Mucosa of descending colon (tissue), 3 donors: ENCODE data around the gene NME5. TPM values are rescaled to one million over a fixed set of nuclear protein-coding genes. Genes with fewer than 3 reads are reported as not detected.
A peak's percentile ranks its signal among the peaks of the same experiment; 100 is the strongest.
"Not testable (repeated sequence)": the region's sequence is repeated elsewhere in the genome, so short reads cannot be mapped to it uniquely, and the experiment has no call there.

Experiments used
- ATAC-seq: fragments of 200-7000 bp; cut with Tn5 transposase; one replicate; pipeline ENCODE4 v1.9.1; 2020; ENCODE audit warnings: mild to moderate bottlenecking, moderate library complexity
- DNase-seq, 3 donors: peaks; one replicate each; pipeline ENCODE4 v3.0.0-alpha.2; 2020
- H3K36me3 ChIP-seq: fragments of 200-600 bp; one replicate; pipeline ENCODE4 v1.8.0; 2021; ENCODE audit warnings: low read depth, mild to moderate bottlenecking
- H3K4me1 ChIP-seq: fragments of 200-600 bp; one replicate; pipeline ENCODE4 v1.8.0; 2021; ENCODE audit warnings: low read depth, mild to moderate bottlenecking
- H3K4me3 ChIP-seq: fragments of 200-600 bp; one replicate; pipeline ENCODE4 v1.8.0; 2021; ENCODE audit warnings: mild to moderate bottlenecking
- H3K9me3 ChIP-seq: fragments of 200-600 bp; one replicate; pipeline ENCODE4 v1.8.0; 2021; ENCODE audit warnings: mild to moderate bottlenecking
- intact Hi-C, 2 donors: fragments of 100-400 bp; cut with DNase I in 1 of 2; cut with micrococcal nuclease in 1 of 2; formaldehyde crosslinking; loops; one replicate each; pipeline versions ENCODE4 v1.11.0 to v1.11.1; 2022; cut with DNase I, micrococcal nuclease
- total RNA-seq, 3 donors: library from RNA; stranded (reverse); fragmentation: NEBNext Ultra II Directional in 2 of 3; extraction: Animal tissue kit (Norgen Biotek cat#: 25700) in 2 of 3; gene quantifications; one replicate each; pipeline versions ENCODE4 v1.2.1 to v1.2.4, GENCODE V29; 2021 to 2023
- TF ChIP-seq, protein P1 (sequence below): fragments of 200-600 bp; IDR thresholded peaks from one replicate; pipeline ENCODE4 v1.8.0; 2022; ENCODE audit warnings: antibody characterized with exemption, mild to moderate bottlenecking
- donor health status: DM: no; HTN: no; CAD: no; lungs with moderate emphysema.
- donor health status: DM: no; HTN: no; CAD: no.
- donor health status: DM: no; HTN: yes; CAD: no.

NME5 gene
- total RNA-seq, 3 donors from 2014 or later: 1.6 to 4.3 TPM; not detected in 1

DNA sequence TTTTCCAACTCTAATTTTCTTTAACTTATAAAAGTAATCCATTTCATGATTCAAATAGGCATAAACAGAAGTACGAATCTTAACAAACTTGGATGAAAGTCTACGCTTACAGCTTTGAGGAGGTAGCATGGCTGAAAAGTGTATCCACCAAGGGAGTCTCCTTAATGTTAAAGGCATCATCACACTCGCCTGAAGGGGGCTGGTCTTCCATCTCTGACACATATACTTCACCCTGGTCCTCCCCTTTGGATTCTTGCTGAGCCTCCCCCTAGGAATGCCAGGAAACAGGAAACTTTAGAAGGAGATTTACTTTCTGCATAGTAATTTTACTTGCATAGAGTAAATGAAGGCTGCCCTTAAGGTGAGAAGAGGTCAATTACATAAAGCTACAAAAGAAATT lies 10.3 kb upstream of the NME5 start:
- TF ChIP-seq, protein P1, sequence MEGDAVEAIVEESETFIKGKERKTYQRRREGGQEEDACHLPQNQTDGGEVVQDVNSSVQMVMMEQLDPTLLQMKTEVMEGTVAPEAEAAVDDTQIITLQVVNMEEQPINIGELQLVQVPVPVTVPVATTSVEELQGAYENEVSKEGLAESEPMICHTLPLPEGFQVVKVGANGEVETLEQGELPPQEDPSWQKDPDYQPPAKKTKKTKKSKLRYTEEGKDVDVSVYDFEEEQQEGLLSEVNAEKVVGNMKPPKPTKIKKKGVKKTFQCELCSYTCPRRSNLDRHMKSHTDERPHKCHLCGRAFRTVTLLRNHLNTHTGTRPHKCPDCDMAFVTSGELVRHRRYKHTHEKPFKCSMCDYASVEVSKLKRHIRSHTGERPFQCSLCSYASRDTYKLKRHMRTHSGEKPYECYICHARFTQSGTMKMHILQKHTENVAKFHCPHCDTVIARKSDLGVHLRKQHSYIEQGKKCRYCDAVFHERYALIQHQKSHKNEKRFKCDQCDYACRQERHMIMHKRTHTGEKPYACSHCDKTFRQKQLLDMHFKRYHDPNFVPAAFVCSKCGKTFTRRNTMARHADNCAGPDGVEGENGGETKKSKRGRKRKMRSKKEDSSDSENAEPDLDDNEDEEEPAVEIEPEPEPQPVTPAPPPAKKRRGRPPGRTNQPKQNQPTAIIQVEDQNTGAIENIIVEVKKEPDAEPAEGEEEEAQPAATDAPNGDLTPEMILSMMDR: no peak
- H3K4me3 ChIP-seq: no peak overlapping the region
- ATAC-seq (no peak), DNase-seq (no peak)
- intact Hi-C loops: no loop called here
- no peaks in the 10 kb centered on the region for H3K9me3 ChIP-seq
- H3K4me1 ChIP-seq: no peaks in the 10 kb centered on the region
- H3K36me3 ChIP-seq: no peaks in the 10 kb centered on the region

DNA sequence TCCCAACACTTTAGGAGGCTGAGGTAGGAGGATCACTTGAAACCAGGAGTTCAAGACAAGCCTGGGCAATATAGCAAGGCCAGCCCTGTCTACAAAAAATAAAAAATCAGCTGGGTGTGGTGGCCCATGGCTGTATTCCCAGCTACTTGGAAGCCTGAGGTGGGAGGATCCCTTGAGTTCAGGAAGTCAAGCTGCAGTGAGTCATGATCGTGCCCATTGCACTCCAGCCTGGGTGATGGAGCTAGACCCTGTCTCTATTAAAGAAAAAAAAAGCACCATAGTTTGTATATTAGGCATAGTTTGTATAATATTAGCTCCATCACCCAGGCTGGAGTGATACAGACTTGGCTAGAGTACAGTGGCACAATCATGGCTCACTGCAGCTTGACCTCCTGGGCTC lies 9.6 kb upstream of the NME5 start:
- intact Hi-C loops: no loop called here

DNA sequence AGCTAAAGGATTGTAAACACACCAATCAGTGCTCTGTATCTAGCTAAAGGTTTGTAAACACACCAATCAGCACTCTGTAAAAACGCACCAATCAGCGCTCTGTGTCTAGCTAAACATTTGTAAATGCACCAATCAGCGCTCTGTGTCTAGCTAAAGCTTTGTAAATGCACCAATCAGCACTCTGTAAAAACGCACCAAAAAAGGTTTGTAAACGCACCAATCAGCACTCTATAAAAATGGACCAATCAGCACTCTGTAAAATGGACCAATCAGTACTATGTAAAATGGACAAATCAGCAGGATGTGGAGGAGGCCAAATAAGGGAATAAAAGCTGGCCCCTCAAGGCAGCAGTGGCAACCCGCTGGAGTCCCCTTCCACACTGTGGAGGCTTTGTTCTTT lies 4.3 kb upstream of the NME5 start:
- H3K36me3 ChIP-seq, H3K4me3 ChIP-seq, H3K4me1 ChIP-seq, H3K9me3 ChIP-seq, intact Hi-C loops, ATAC-seq, DNase-seq: not testable (repeated sequence)

More for the DNA sequence above, 9.6 kb upstream of the NME5 start:
- H3K4me3 ChIP-seq: no peak overlapping the region
- H3K36me3 ChIP-seq: no peaks in the 10 kb centered on the region
- no peaks in the 10 kb centered on the region for H3K9me3 ChIP-seq
- DNase-seq (peak in 2 of 3 donors; percentile 25 to 37), ATAC-seq (peak; percentile 94)
- TF ChIP-seq, protein P1: no peak
- no peaks in the 10 kb centered on the region for H3K4me1 ChIP-seq

DNA sequence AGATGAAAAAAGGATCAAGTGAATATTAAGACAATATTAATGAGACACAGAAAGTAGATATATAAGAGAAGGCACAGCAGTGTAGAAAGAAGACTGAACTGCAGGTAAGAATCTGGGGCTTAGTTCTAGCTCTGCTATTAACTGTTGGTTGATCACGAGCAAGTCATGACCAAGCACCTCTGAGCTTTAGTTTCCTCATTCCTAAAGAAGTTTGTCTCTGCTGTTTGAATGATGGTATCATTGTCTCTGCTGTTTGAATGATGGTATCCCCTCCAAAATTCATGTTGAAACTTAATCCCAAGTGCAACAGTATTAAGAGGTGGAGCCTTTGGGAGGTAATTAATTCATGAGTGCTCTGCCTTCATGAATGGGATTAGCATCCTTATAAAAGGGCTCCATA lies 2.5 kb upstream of the NME5 start:
- Histone ChIP-seq H3K4me3 (no peak overlapping the region), H3K9me3 (no peaks in the 10 kb centered on the region), H3K36me3 (no peaks in the 10 kb centered on the region), H3K4me1 (no peaks in the 10 kb centered on the region)
- DNase-seq (no peak), ATAC-seq (no peak)
- TF ChIP-seq, protein P1: no peak
- intact Hi-C loops: no loop called here

DNA sequence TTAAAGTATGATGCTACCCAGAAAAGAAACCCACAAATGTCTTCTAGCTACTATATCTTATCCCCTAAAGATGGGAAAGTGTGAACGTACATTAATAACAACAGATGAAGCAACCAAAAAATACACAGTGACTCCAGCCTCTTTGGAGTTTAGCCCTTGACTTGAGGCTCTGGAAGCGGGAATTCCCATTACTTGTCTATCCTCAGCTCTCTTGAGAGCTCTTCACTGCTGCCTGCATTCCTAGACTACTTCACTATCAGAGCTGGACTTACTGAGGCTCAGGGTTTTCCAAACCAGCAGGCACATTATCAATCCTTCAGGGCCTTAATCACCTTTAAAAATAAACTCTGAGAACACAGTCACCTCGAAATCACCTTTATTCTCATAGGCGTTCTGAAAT lies 1.0 kb upstream of the NME5 start:
- ATAC-seq: no peak
- DNase-seq: no peak
- no peak overlapping the region for H3K4me3 ChIP-seq
- TF ChIP-seq, protein P1: no peak
- intact Hi-C loops: no loop called here
- H3K4me1 ChIP-seq: no peaks in the 10 kb centered on the region
- no peaks in the 10 kb centered on the region for H3K36me3 ChIP-seq
- H3K9me3 ChIP-seq: no peaks in the 10 kb centered on the region

DNA sequence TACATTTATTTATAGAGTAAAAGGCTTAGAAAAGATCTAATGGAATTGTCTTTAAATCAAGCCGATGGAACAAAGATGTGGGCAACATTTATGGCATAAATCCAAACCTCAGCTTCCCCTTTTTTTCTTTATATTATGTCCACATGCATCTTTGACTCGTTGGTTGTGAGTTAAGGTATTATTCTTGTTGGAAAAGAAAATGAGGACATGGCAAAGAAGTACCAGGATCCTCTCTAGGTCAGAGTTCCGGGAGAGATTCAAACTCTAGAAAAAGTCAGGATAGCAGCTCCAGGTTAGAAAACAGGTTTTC lies 508 bp upstream of the NME5 start:
- Histone ChIP-seq H3K36me3 (no peaks in the 10 kb centered on the region), H3K4me3 (no peak overlapping the region), H3K9me3 (no peaks in the 10 kb centered on the region), H3K4me1 (no peaks in the 10 kb centered on the region)
- DNase-seq (no peak), ATAC-seq (no peak)
- intact Hi-C loops: no loop called here
- TF ChIP-seq, protein P1: no peak
